GM12878 (cell line): Measurements from ENCODE around the gene PTPRN2. TPM values are rescaled to one million over a fixed set of nuclear protein-coding genes. Genes with fewer than 3 reads are reported as not detected.

Experiments used
- ATAC-seq: fragments of 200-7000 bp; cut with Tn5 transposase; 3 replicates; pipeline ENCODE4 v1.9.1; 2020; ENCODE audit warnings: mild to moderate bottlenecking, moderate library complexity
- BruUV-seq: library from RNA; stranded (reverse); fragments of 400-500 nt; replicated peaks from 2 replicates; lab custom pipeline; 2021; lab: Mats Ljungman, UMichigan
- CTCF ChIA-PET: fragments of 300-600 bp; sonication (Branson Sonifier 250); formaldehyde crosslinking; extraction: SDS; loops from one replicate; lab custom pipeline; 2021; ENCODE audit warnings: inconsistent platforms; lab: Yijun Ruan, JAX
- POLR2A ChIA-PET: fragments of 350-600 bp; formaldehyde crosslinking; extraction: SDS; loops from one replicate; lab custom pipeline; 2021; ENCODE audit warnings: inconsistent platforms; lab: Charles Lee
- RAD21 ChIA-PET: fragments of 300-600 bp; sonication (Branson Sonifier 250); formaldehyde crosslinking; loops from one replicate; lab custom pipeline; 2023; ENCODE audit warnings: antibody characterized with exemption; ENCODE audit not compliant: unreplicated experiment; lab: Charles Lee
- SMC1A ChIA-PET: fragments of 300-600 bp; sonication (Branson Sonifier 250); formaldehyde crosslinking; loops from one replicate; lab custom pipeline; 2023; ENCODE audit not compliant: unreplicated experiment, uncharacterized antibody; lab: Charles Lee
- DNase-seq: peaks from one replicate; pipeline ENCODE4 v3.0.0-alpha.2; 2011; ENCODE audit warnings: low read depth, low spot score
- FAIRE-seq: peaks from 3 replicates; lab custom pipeline; 2011; peaks lifted over from hg19 to GRCh38; lab: Jason Lieb, UNC
- H2AFZ ChIP-seq: 2 replicates; pipeline ENCODE4 v1.6.0; 2011; ENCODE audit warnings: low read depth, low read length, control low read depth; ENCODE audit not compliant: control insufficient read depth
- H3K27ac ChIP-seq: 2 replicates; pipeline ENCODE4 v1.5.1; 2011; ENCODE audit warnings: control low read depth; ENCODE audit not compliant: control insufficient read depth, insufficient read depth
- H3K27me3 ChIP-seq, 2 experiments: replicated peaks in 1 of 2; 2 replicates each; pipeline versions ENCODE4 v1.6.0 to v1.6.1; 2011; ENCODE audit warnings: low read length in 1 of 2; ENCODE audit not compliant: control insufficient read depth in 2 of 2, insufficient read depth in 2 of 2
- H3K36me3 ChIP-seq, 2 experiments: 2 replicates each; pipeline ENCODE4 v1.5.1; 2011; ENCODE audit warnings: low read length in 1 of 2; ENCODE audit not compliant: control insufficient read depth in 2 of 2, insufficient read depth in 2 of 2
- H3K4me1 ChIP-seq: 2 replicates; pipeline ENCODE4 v1.6.1; 2011; ENCODE audit warnings: mild to moderate bottlenecking, low read length, moderate library complexity, mixed read lengths; ENCODE audit not compliant: control insufficient read depth, insufficient read depth
- H3K4me2 ChIP-seq: 2 replicates; pipeline ENCODE4 v1.6.0; 2011; ENCODE audit warnings: control low read depth; ENCODE audit not compliant: control insufficient read depth, insufficient read depth
- H3K4me3 ChIP-seq: fragments of 200-600 bp; sonication (generic); 2 replicates; pipeline ENCODE4 v1.5.1; 2016
- H3K79me2 ChIP-seq: 2 replicates; pipeline ENCODE4 v1.6.0; 2011; ENCODE audit warnings: low read length; ENCODE audit not compliant: control insufficient read depth, insufficient read depth
- H3K9ac ChIP-seq: 2 replicates; pipeline ENCODE4 v1.8.0; 2011; ENCODE audit warnings: low read length, control low read depth, mixed read lengths; ENCODE audit not compliant: control insufficient read depth, insufficient read depth
- H3K9me3 ChIP-seq: replicated peaks from 3 replicates; pipeline ENCODE4 v1.5.1; 2011; ENCODE audit warnings: mild to moderate bottlenecking, low read length; ENCODE audit not compliant: control insufficient read depth, insufficient read depth
- H4K20me1 ChIP-seq: 2 replicates; pipeline ENCODE4 v1.6.0; 2011; ENCODE audit not compliant: control insufficient read depth, insufficient read depth
- E4F1 ChIP-seq: fragments of 450-650 bp; IDR thresholded peaks from 2 replicates; pipeline ENCODE4 v1.6.1; 2018; ENCODE audit warnings: borderline replicate concordance, mild to moderate bottlenecking; ENCODE audit not compliant: partially characterized antibody
- HDAC6 ChIP-seq: fragments of 200-600 bp; sonication (generic); IDR thresholded peaks from one replicate; pipeline ENCODE4 v1.8.0; 2017; ENCODE audit warnings: antibody characterized with exemption; ENCODE audit not compliant: unreplicated experiment
- IRF3 ChIP-seq: fragments of 450-650 bp; IDR thresholded peaks from 2 replicates; pipeline ENCODE4 v1.6.1; 2014; ENCODE audit warnings: mild to moderate bottlenecking
- JUNB ChIP-seq: IDR thresholded peaks from 2 replicates; pipeline ENCODE4 v1.6.1; 2016; ENCODE audit warnings: antibody characterized with exemption, mild to moderate bottlenecking
- MAX ChIP-seq: IDR thresholded peaks from 2 replicates; pipeline ENCODE4 v1.6.1; 2012; ENCODE audit warnings: low read depth, low read length, improper control_type of control experiment
- NFYA ChIP-seq: IDR thresholded peaks from 2 replicates; pipeline ENCODE4 v1.6.1; 2011; ENCODE audit warnings: low read depth, mild to moderate bottlenecking, low read length, improper control_type of control experiment, borderline replicate concordance
- POLR2AphosphoS5 ChIP-seq: IDR thresholded peaks from 2 replicates; pipeline ENCODE4 v1.6.1; 2011; ENCODE audit warnings: mild to moderate bottlenecking, low read length, inconsistent platforms
- RB1 ChIP-seq: fragments of 450-650 bp; formaldehyde crosslinking; IDR thresholded peaks from 2 replicates; pipeline ENCODE4 v1.6.1; 2017; ENCODE audit warnings: mild to moderate bottlenecking, borderline replicate concordance
- SMARCA5 ChIP-seq: fragments of 450-650 bp; IDR thresholded peaks from 2 replicates; pipeline ENCODE4 v1.6.1; 2017; ENCODE audit warnings: mild to moderate bottlenecking
- STAT1 ChIP-seq: fragments of 450-650 bp; conservative IDR thresholded peaks from 2 replicates; pipeline ENCODE4 v1.6.1; 2014; ENCODE audit warnings: antibody characterized with exemption, mild to moderate bottlenecking
- ZBTB11 ChIP-seq: fragments of 450-650 bp; formaldehyde crosslinking; IDR thresholded peaks from 2 replicates; pipeline ENCODE4 v1.5.0; 2022; ENCODE audit warnings: mild to moderate bottlenecking, missing genetic modification characterization
- ZNF207 ChIP-seq: fragments of 450-650 bp; IDR thresholded peaks from 2 replicates; pipeline ENCODE4 v1.6.1; 2014; ENCODE audit warnings: antibody characterized with exemption, mild to moderate bottlenecking, borderline replicate concordance
- WGBS: methylation state at CpG from one replicate; pipeline ENCODE4 v1.1.6; 2016; ENCODE audit warnings: low lambda C conversion rate; ENCODE audit not compliant: insufficient replicate concordance, insufficient coverage; ENCODE audit errors: missing lambda C conversion rate; 5-methylcytosine and 5-hydroxymethylcytosine counted together
- in situ Hi-C: fragments of 300-500 bp; cut with MboI; formaldehyde crosslinking; loops from 9 replicates; pipeline ENCODE4 v1.14.3; 2018; ENCODE audit warnings: mixed read lengths
- intact Hi-C: fragments of 100-400 bp; cut with micrococcal nuclease; formaldehyde crosslinking; loops from one replicate; pipeline ENCODE4 v1.14.2; 2022; ENCODE audit not compliant: unreplicated experiment
- polyA plus RNA-seq, 11 experiments: library from polyadenylated mRNA; depleted of rRNA in 4 of 11; unstranded in 6 of 11; stranded (reverse) in 5 of 11; fragments of >200 nt; fragmentation: Nextera tagmentation in 4 of 11; fragmentation: Illumina TruSeq in 1 of 11; extraction: Ambion mirVana in 4 of 11; extraction: Trizol in 1 of 11; gene quantifications; 1 replicate in 1 of 11; 2 replicates in 10 of 11; pipeline versions ENCODE4 v1.2.1 to v1.2.3, GENCODE V29; 2011 to 2016; ENCODE audit warnings: inconsistent platforms in 2 of 11, missing spikeins in 2 of 11, low read depth in 1 of 11
- total RNA-seq, 4 experiments: library from RNA; depleted of rRNA in 3 of 4; stranded (reverse); fragments of >200 nt in 3 of 4; fragmentation: Illumina TruSeq in 1 of 4; extraction: Trizol in 1 of 4; gene quantifications; 2 replicates each; pipeline versions ENCODE4 v1.2.1 to v1.2.3, GENCODE V29; 2013 to 2021

Gene PTPRN2
- total and polyA plus RNA-seq, 10 of the 15 experiments (the other 5 are each of a cell fraction or from before 2014, with no cell fraction given), result 5.4 TPM; not detected in 9

DNA sequence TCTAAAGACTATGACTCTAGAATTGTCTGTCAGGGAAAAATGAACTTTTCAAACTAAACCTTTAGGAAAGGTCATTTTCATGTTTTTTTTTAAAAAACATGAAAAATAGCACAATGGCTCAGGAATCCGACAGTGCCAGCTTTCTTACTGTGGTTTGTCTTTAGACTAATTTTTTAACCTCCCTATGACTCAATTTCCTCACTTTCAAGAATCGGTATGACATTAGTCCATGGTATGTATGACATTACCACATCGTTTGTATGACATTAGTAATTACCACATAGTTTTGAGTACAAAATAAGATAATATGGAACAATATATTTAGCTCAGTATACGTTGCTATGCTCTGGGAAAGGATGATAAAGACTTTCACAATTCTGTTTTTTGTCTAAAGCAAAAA, 383.2 kb downstream of the PTPRN2 start:
- TF ChIP-seq NFYA, result no peak
- TF ChIP-seq JUNB, result no peak
- no peak for TF ChIP-seq ZNF207
- TF ChIP-seq E4F1, result no peak
- no peak for TF ChIP-seq RB1
- TF ChIP-seq POLR2AphosphoS5, result no peak
- no peak for TF ChIP-seq MAX
- TF ChIP-seq SMARCA5, result no peak
- TF ChIP-seq STAT1, result no peak
- TF ChIP-seq HDAC6, result no peak
- no peak for TF ChIP-seq IRF3
- no peak for TF ChIP-seq ZBTB11
- Histone ChIP-seq H3K27ac (no peak overlapping the region), H3K9me3 (no peaks in the 10 kb centered on the region; the same call in 2 of the 3 replicates), H3K36me3 (no peaks in the 10 kb centered on the region), H3K4me2 (no peak overlapping the region), H2AFZ (no peak overlapping the region), H3K9ac (no peak overlapping the region), H3K79me2 (no peaks in the 10 kb centered on the region), H3K4me1 (no peaks in the 10 kb centered on the region), H4K20me1 (no peaks in the 10 kb centered on the region), H3K27me3 (no peaks in the 10 kb centered on the region), H3K4me3 (no peak overlapping the region)
- CTCF ChIA-PET, result no interaction called here
- RAD21 ChIA-PET, result no interaction called here
- intact Hi-C loops, result no loop called here
- no peak for FAIRE-seq
- no TSS peak for BruUV-seq
- POLR2A ChIA-PET, result no interaction called here
- in situ Hi-C loops, result no loop called here
- no peak for DNase-seq
- SMC1A ChIA-PET, result no interaction called here
- WGBS, result 13% methylated on average over 4 of the region's 4 CpGs
- ATAC-seq, result no peak
